Endothelial cell of umbilical vein (primary cell): ENCODE measurements around the gene RC3H1. TPM values are rescaled to one million over a fixed set of nuclear protein-coding genes. Genes with fewer than 3 reads are reported as not detected.

Source experiments
- BruUV-seq: library from RNA; stranded (reverse); fragments of 400-500 nt; replicated peaks from 2 replicates; lab custom pipeline; 2021; lab: Mats Ljungman, UMichigan
- CTCF ChIA-PET: fragments of 300-600, 350-600 bp; sonication (Branson Sonifier 250); formaldehyde crosslinking; loops from one replicate; lab custom pipeline; 2021; ENCODE audit warnings: antibody characterized with exemption, inconsistent platforms; lab: Charles Lee
- POLR2A ChIA-PET: fragments of 300-600, 350-600 bp; sonication (Branson Sonifier 250); formaldehyde crosslinking; loops from one replicate; lab custom pipeline; 2021; ENCODE audit warnings: antibody characterized with exemption, inconsistent platforms; lab: Charles Lee
- DNase-seq: peaks from one replicate; pipeline ENCODE4 v3.0.0-alpha.2; 2011; ENCODE audit warnings: low read depth, low spot score
- FAIRE-seq: peaks from 2 replicates; lab custom pipeline; 2011; peaks lifted over from hg19 to GRCh38; lab: Jason Lieb, UNC
- H2AFZ ChIP-seq: 2 replicates; pipeline ENCODE4 v1.6.0; 2012; ENCODE audit warnings: low read depth, low read length, control low read depth, inconsistent platforms
- H3K27ac ChIP-seq: 2 replicates; pipeline ENCODE4 v1.5.1; 2011; ENCODE audit warnings: low read depth, mild to moderate bottlenecking, control low read depth, low read length, moderate library complexity; ENCODE audit not compliant: insufficient read depth
- H3K27me3 ChIP-seq, 2 experiments: 2 replicates each; pipeline versions ENCODE4 v1.6.0 to v1.6.1; 2011; ENCODE audit warnings: low read length in 2 of 2, mixed read lengths in 1 of 2; ENCODE audit not compliant: control insufficient read depth in 2 of 2, insufficient read depth in 2 of 2
- H3K36me3 ChIP-seq, 2 experiments: 2 replicates in 1 of 2; 3 replicates in 1 of 2; pipeline ENCODE4 v1.5.1; 2011; ENCODE audit warnings: low read length in 2 of 2, mild to moderate bottlenecking in 1 of 2, moderate library complexity in 1 of 2; ENCODE audit not compliant: control insufficient read depth in 2 of 2, insufficient read depth in 2 of 2; ENCODE audit errors: extremely low read depth in 1 of 2
- H3K4me1 ChIP-seq: 3 replicates; pipeline ENCODE4 v1.5.1; 2011; ENCODE audit warnings: mild to moderate bottlenecking, low read length; ENCODE audit not compliant: control insufficient read depth, insufficient read depth; ENCODE audit errors: extremely low read depth
- H3K4me2 ChIP-seq: 2 replicates; pipeline ENCODE4 v1.6.1; 2011; ENCODE audit warnings: low read length, control low read depth, mixed read lengths; ENCODE audit not compliant: insufficient read depth
- H3K4me3 ChIP-seq, 3 experiments: fragments of 200-600 bp in 1 of 3; sonication (generic), shearing (Covaris generic) in 1 of 3; replicated peaks in 1 of 3; 2 replicates each; pipeline ENCODE4 v1.5.1; 2011 to 2016; ENCODE audit warnings: control low read depth in 3 of 3, low read length in 3 of 3, mild to moderate bottlenecking in 2 of 3, inconsistent platforms in 1 of 3, low read depth in 1 of 3, moderate library complexity in 1 of 3; ENCODE audit not compliant: insufficient read depth in 1 of 3
- H3K79me2 ChIP-seq: 2 replicates; pipeline ENCODE4 v1.6.0; 2012; ENCODE audit warnings: low read length, inconsistent platforms; ENCODE audit not compliant: control insufficient read depth, insufficient read depth
- H3K9ac ChIP-seq: replicated peaks from 2 replicates; pipeline ENCODE3; 2011; ENCODE audit warnings: low read length, control low read depth; ENCODE audit not compliant: insufficient read depth; ENCODE audit errors: extremely low read depth
- H3K9me1 ChIP-seq: replicated peaks from 3 replicates; pipeline ENCODE4 v1.6.0; 2011; ENCODE audit warnings: mild to moderate bottlenecking, low read length; ENCODE audit not compliant: control insufficient read depth, insufficient read depth; ENCODE audit errors: extremely low read depth
- H3K9me3 ChIP-seq: replicated peaks from 2 replicates; pipeline ENCODE4 v1.5.1; 2012; ENCODE audit warnings: low read length, inconsistent platforms; ENCODE audit not compliant: control insufficient read depth, insufficient read depth
- H4K20me1 ChIP-seq: replicated peaks from 2 replicates; pipeline ENCODE3; 2011; ENCODE audit warnings: mild to moderate bottlenecking, low read length; ENCODE audit not compliant: control insufficient read depth, insufficient read depth; ENCODE audit errors: extremely low read depth
- EZH2 ChIP-seq: IDR thresholded peaks from 2 replicates; pipeline ENCODE4 v1.6.1; 2012; ENCODE audit warnings: borderline replicate concordance, low read depth, mild to moderate bottlenecking, moderate library complexity, low read length, inconsistent platforms; ENCODE audit not compliant: severe bottlenecking
- FOS ChIP-seq: IDR thresholded peaks from 2 replicates; pipeline ENCODE4 v1.6.1; 2011; ENCODE audit warnings: mild to moderate bottlenecking, low read length, moderate library complexity, borderline replicate concordance; ENCODE audit not compliant: insufficient read depth
- GATA2 ChIP-seq: IDR thresholded peaks from 2 replicates; pipeline ENCODE4 v1.7.0; 2011; ENCODE audit warnings: low read depth, mild to moderate bottlenecking, moderate library complexity, mixed read lengths, low read length; ENCODE audit not compliant: insufficient read length, insufficient read depth
- JUN ChIP-seq: IDR thresholded peaks from 2 replicates; pipeline ENCODE4 v1.6.1; 2011; ENCODE audit warnings: borderline replicate concordance, low read depth; ENCODE audit not compliant: insufficient read length, insufficient read depth
- MYC ChIP-seq: IDR thresholded peaks from one replicate; pipeline ENCODE4 v1.6.1; 2011; ENCODE audit warnings: mild to moderate bottlenecking, low read depth, low read length
- POLR2A ChIP-seq: IDR thresholded peaks from 2 replicates; pipeline ENCODE4 v1.6.1; 2012; ENCODE audit warnings: low read depth, mild to moderate bottlenecking, control low read depth, low read length
- POLR2AphosphoS5 ChIP-seq: IDR thresholded peaks from 2 replicates; pipeline ENCODE4 v1.6.1; 2012; ENCODE audit warnings: low read depth, mild to moderate bottlenecking, control low read depth, low read length, moderate library complexity; ENCODE audit not compliant: insufficient read depth
- dilution Hi-C: fragments of 300-500 bp; cut with MboI; formaldehyde crosslinking; loops from one replicate; pipeline ENCODE4 v1.15.0; 2019; ENCODE audit warnings: low sequenced_read_pairs; ENCODE audit not compliant: extremely low pct_ligation_motif_present
- intact Hi-C: fragments of 100-400 bp; cut with micrococcal nuclease; formaldehyde crosslinking; loops from one replicate; pipeline ENCODE4 v1.10.0; 2022
- polyA plus RNA-seq, 4 experiments: library from polyadenylated mRNA; depleted of rRNA in 3 of 4; stranded (reverse) in 3 of 4; unstranded in 1 of 4; fragments of >200 nt; gene quantifications; 2 replicates each; pipeline versions ENCODE4 v1.2.1 to v1.2.3, GENCODE V29; 2011 to 2012; ENCODE audit warnings: missing spikeins in 1 of 4
- total RNA-seq: library from RNA; stranded (reverse); gene quantifications from 2 replicates; pipeline ENCODE4 v1.2.3, GENCODE V29; 2021
- TF ChIP-seq, protein P1 (sequence below): IDR thresholded peaks from 2 replicates; pipeline ENCODE4 v1.6.1; 2011; ENCODE audit not compliant: insufficient read depth, insufficient read length
- TF ChIP-seq, protein P2 (sequence below), 2 donors: IDR thresholded peaks; 1 replicate in 1 of 2; 2 replicates in 1 of 2; pipeline ENCODE4 v1.5.1; 2011; ENCODE audit warnings: low read length in 2 of 2, mild to moderate bottlenecking in 2 of 2, moderate library complexity in 2 of 2, control low read depth in 1 of 2, inconsistent platforms in 1 of 2, low read depth in 1 of 2; ENCODE audit not compliant: insufficient read depth in 1 of 2; ENCODE audit errors: extremely low read depth in 1 of 2

The RC3H1 gene
- total and polyA plus RNA-seq, 2 donors (not counting 3 experiments of a cell fraction or from before 2014, with no cell fraction given): 7.0 to 41.4 TPM

GRCh38 chr1:174041369-174041768 is 19.2 kb upstream of the RC3H1 start:
- dilution Hi-C loops (no loop called here), intact Hi-C loops (no loop called here)
- H3K4me1 ChIP-seq: no peaks in the 10 kb centered on the region
- FAIRE-seq: no peak
- DNase-seq: no peak
- ChIA-PET POLR2A (no interaction called here), CTCF (no interaction called here)
- H3K36me3 ChIP-seq: no peaks in the 10 kb centered on the region
- H3K27ac ChIP-seq: no peak overlapping the region
- no peak overlapping the region for H2AFZ ChIP-seq
- H4K20me1 ChIP-seq: no peaks in the 10 kb centered on the region
- no peak overlapping the region for H3K9ac ChIP-seq
- no peak overlapping the region for H3K4me2 ChIP-seq
- no peaks in the 10 kb centered on the region for H3K9me3 ChIP-seq
- no peaks in the 10 kb centered on the region for H3K79me2 ChIP-seq
- no peak overlapping the region for H3K4me3 ChIP-seq
- no TSS peak for BruUV-seq
- no peaks in the 10 kb centered on the region for H3K9me1 ChIP-seq
- H3K27me3 ChIP-seq: peaks cover 0 to 2% of the 10 kb centered on the region in 2 experiments
- TF ChIP-seq, protein P1, sequence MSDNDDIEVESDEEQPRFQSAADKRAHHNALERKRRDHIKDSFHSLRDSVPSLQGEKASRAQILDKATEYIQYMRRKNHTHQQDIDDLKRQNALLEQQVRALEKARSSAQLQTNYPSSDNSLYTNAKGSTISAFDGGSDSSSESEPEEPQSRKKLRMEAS: no peak
- TF ChIP-seq POLR2A (no peak), MYC (no peak), GATA2 (no peak), JUN (no peak), POLR2AphosphoS5 (no peak), FOS (no peak), EZH2 (no peak)
- TF ChIP-seq, protein P2, sequence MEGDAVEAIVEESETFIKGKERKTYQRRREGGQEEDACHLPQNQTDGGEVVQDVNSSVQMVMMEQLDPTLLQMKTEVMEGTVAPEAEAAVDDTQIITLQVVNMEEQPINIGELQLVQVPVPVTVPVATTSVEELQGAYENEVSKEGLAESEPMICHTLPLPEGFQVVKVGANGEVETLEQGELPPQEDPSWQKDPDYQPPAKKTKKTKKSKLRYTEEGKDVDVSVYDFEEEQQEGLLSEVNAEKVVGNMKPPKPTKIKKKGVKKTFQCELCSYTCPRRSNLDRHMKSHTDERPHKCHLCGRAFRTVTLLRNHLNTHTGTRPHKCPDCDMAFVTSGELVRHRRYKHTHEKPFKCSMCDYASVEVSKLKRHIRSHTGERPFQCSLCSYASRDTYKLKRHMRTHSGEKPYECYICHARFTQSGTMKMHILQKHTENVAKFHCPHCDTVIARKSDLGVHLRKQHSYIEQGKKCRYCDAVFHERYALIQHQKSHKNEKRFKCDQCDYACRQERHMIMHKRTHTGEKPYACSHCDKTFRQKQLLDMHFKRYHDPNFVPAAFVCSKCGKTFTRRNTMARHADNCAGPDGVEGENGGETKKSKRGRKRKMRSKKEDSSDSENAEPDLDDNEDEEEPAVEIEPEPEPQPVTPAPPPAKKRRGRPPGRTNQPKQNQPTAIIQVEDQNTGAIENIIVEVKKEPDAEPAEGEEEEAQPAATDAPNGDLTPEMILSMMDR (IDR thresholded peaks at IDR 0.05; ENCODE audit: extremely low read depth in 1 of 2, insufficient read depth in 1 of 2, low read depth in 1 of 2, low read length in 2 of 2): no peak
